ENCODE measurements around the gene ACER2. TPM values are rescaled to one million over a fixed set of nuclear protein-coding genes. Genes with fewer than 3 reads are reported as not detected.

ACER2 gene
- total and polyA plus RNA-seq, 10 of the 15 experiments (the other 5 are each of a cell fraction or from before 2014, with no cell fraction given): 0.07 to 3.1 (median 2.2) TPM

DNA sequence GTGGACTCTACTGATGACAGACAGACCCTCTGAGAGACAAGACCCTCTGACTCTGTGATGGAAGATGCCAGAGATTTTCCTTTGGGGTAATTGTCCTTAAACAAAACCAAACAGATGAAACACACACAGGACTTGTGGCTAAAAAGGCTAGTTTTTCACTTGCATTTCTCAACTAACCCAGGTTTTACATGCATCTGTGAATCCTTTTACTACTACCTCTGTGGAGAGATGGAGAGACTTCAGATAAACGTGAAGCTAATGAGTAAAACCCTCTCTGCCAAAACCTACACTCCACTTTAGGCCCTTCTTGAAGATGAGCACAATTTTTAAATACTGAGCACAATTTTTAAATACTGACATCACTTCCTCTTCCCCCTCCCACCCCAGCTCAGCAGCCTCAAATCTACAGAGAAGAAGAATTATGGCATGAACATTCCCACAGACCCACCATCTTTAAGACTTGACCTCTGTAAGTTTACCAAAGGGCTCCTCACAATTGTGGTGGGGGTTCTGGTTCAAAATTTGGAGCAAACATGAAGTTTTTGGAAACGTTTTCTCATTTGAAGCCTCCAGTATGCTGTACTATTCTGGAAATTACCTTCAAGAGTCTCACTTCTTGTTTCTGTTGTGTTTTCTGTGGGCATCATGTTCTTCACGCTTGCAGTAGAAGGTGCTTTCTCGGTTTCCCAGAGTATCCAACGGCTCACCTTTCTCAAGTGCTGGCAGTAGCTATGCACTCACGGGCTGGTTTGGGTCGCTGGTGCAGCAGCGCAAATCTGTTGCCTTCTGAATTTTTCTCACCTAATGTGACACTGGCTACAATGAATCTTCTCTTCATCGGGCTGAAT lies 42.7 kb downstream of the ACER2 start (continued):
- TF ChIP-seq, protein P1, sequence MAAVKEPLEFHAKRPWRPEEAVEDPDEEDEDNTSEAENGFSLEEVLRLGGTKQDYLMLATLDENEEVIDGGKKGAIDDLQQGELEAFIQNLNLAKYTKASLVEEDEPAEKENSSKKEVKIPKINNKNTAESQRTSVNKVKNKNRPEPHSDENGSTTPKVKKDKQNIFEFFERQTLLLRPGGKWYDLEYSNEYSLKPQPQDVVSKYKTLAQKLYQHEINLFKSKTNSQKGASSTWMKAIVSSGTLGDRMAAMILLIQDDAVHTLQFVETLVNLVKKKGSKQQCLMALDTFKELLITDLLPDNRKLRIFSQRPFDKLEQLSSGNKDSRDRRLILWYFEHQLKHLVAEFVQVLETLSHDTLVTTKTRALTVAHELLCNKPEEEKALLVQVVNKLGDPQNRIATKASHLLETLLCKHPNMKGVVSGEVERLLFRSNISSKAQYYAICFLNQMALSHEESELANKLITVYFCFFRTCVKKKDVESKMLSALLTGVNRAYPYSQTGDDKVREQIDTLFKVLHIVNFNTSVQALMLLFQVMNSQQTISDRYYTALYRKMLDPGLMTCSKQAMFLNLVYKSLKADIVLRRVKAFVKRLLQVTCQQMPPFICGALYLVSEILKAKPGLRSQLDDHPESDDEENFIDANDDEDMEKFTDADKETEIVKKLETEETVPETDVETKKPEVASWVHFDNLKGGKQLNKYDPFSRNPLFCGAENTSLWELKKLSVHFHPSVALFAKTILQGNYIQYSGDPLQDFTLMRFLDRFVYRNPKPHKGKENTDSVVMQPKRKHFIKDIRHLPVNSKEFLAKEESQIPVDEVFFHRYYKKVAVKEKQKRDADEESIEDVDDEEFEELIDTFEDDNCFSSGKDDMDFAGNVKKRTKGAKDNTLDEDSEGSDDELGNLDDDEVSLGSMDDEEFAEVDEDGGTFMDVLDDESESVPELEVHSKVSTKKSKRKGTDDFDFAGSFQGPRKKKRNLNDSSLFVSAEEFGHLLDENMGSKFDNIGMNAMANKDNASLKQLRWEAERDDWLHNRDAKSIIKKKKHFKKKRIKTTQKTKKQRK (IDR thresholded peaks at IDR 0.05; ENCODE audit: low read depth, low read length): no peak
- no peak for TF ChIP-seq TARDBP (IDR thresholded peaks at IDR 0.05; ENCODE audit: borderline replicate concordance)
- peak; percentile 81 for TF ChIP-seq EED (IDR thresholded peaks at IDR 0.05; ENCODE audit: low read depth)
- TF ChIP-seq TCF12 (IDR thresholded peaks at IDR 0.05; ENCODE audit: low read depth, low read length): 0 out of 2 replicates have a peak, but pooled peaks have one; percentile 9
- TF ChIP-seq HDAC6 (IDR thresholded peaks at IDR 0.05; ENCODE audit: unreplicated experiment): no peak
- TF ChIP-seq CREB1 (IDR thresholded peaks at IDR 0.05; ENCODE audit: low read depth): 0 out of 2 replicates have a peak, but pooled peaks have one; percentile 40
- no peak; the same call in 1 of the 2 replicates for TF ChIP-seq SMAD5 (IDR thresholded peaks at IDR 0.05; ENCODE audit: low read depth)
- TF ChIP-seq IKZF1 (conservative IDR thresholded peaks at IDR 0.05): peak; percentile 44; the same call in 1 of the 2 replicates
- peak; percentile 70 for TF ChIP-seq ATF7 (IDR thresholded peaks at IDR 0.05; ENCODE audit: low read depth)

Measured in GM12878 (cell line).